ENCODE results near the gene ZFYVE16. TPM values are rescaled to one million over a fixed set of nuclear protein-coding genes. Genes with fewer than 3 reads are reported as not detected.

ZFYVE16 gene
- total RNA-seq, 1 experiment from 2014 or later = 21.9 TPM

DNA sequence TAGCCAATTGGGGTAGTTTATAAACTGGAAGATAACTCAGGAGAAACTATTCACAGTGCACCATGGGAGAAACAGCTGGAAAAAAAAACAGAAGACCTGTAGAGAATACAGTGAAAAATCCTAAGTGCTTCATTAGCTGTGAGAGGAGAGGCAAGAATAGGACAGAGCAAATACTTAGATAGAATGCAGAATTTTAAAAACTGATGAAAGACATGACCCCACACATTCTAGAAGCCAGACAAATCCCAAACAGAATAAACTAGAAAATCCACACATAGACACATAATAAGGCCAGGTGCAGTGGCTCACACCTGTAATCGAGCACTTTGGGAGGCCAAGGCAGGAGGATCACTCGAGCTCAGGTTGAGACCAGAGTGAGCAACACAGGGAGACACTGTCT lies 72.5 kb downstream of the ZFYVE16 start:
- peaks cover 8 to 11% of the 10 kb centered on the region in 2 experiments; a peak in 2 of 4 replicates for H3K4me1 Mint-ChIP-seq
- Histone ChIP-seq H4K20me1 (ENCODE audit: control insufficient read depth, insufficient read depth, insufficient read length) (no peaks in the 10 kb centered on the region), H3K79me1 (ENCODE audit: insufficient read depth, low read depth, low read length, poor library complexity, severe bottlenecking) (no peaks in the 10 kb centered on the region), H2BK12ac (ENCODE audit: insufficient read length, low read depth, low read length) (no peak overlapping the region), H4K91ac (ENCODE audit: insufficient read length, low read depth, low read length) (no peak overlapping the region), H2BK120ac (ENCODE audit: low read depth, low read length, poor library complexity, severe bottlenecking) (no peak overlapping the region), H4K8ac (replicated peaks; ENCODE audit: insufficient read length, low read depth, low read length) (no peak overlapping the region), H3K18ac (ENCODE audit: insufficient read length, low read depth, low read length) (no peak overlapping the region), H3K9ac (ENCODE audit: extremely low read depth, insufficient read length, low read length) (no peak overlapping the region), H3K4me1 (ENCODE audit: insufficient read depth, low read length) (no peaks in the 10 kb centered on the region), H3K14ac (ENCODE audit: insufficient read depth, low read length) (no peak overlapping the region), H2BK20ac (ENCODE audit: low read depth, low read length, poor library complexity, severe bottlenecking) (no peak overlapping the region), H3K27ac (ENCODE audit: insufficient read length, low read depth, low read length) (no peak overlapping the region), H3K23ac (ENCODE audit: insufficient read length, low read depth, low read length) (no peak overlapping the region), H2AK5ac (ENCODE audit: insufficient read length, low read length) (no peak overlapping the region), H2BK5ac (ENCODE audit: insufficient read length, low read length) (no peak overlapping the region), H3K27me3 (ENCODE audit: insufficient read depth, low read length) (no peaks in the 10 kb centered on the region), H3K56ac (ENCODE audit: insufficient read length, low read depth, low read length) (no peak overlapping the region), H3K4ac (ENCODE audit: low read depth, low read length) (no peak overlapping the region), H2BK15ac (ENCODE audit: low read depth, low read length) (no peak overlapping the region), H3K79me2 (ENCODE audit: insufficient read depth, low read length) (no peaks in the 10 kb centered on the region), H3K23me2 (ENCODE audit: insufficient read length, low read depth, low read length, poor library complexity, severe bottlenecking) (no peaks in the 10 kb centered on the region), H3K4me2 (ENCODE audit: insufficient read depth, insufficient read length, low read length) (no peak overlapping the region), H2AFZ (ENCODE audit: low read length) (no peak overlapping the region), H3K9me3 (ENCODE audit: control insufficient read depth, low read depth, low read length) (no peaks in the 10 kb centered on the region), H4K5ac (ENCODE audit: insufficient read length, low read depth, low read length) (no peak overlapping the region), H3T11ph (ENCODE audit: low read length) (no peak overlapping the region)
- TF ChIP-seq, protein P1, sequence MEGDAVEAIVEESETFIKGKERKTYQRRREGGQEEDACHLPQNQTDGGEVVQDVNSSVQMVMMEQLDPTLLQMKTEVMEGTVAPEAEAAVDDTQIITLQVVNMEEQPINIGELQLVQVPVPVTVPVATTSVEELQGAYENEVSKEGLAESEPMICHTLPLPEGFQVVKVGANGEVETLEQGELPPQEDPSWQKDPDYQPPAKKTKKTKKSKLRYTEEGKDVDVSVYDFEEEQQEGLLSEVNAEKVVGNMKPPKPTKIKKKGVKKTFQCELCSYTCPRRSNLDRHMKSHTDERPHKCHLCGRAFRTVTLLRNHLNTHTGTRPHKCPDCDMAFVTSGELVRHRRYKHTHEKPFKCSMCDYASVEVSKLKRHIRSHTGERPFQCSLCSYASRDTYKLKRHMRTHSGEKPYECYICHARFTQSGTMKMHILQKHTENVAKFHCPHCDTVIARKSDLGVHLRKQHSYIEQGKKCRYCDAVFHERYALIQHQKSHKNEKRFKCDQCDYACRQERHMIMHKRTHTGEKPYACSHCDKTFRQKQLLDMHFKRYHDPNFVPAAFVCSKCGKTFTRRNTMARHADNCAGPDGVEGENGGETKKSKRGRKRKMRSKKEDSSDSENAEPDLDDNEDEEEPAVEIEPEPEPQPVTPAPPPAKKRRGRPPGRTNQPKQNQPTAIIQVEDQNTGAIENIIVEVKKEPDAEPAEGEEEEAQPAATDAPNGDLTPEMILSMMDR (conservative IDR thresholded peaks at IDR 0.05) = no peak
- peaks cover 22 to 30% of the 10 kb centered on the region in 2 experiments for H3K9me3 Mint-ChIP-seq
- H3K36me3 Mint-ChIP-seq (ENCODE audit: insufficient read depth in 1 of 3, low read depth in 3 of 3) = peaks cover 25 to 63% (median 55%) of the 10 kb centered on the region in 3 experiments
- no peaks in the 10 kb centered on the region for H3K27me3 Mint-ChIP-seq (ENCODE audit: low read depth)
- no peak overlapping the region for H3K4me3 Mint-ChIP-seq
- H3K27ac Mint-ChIP-seq = no peak overlapping the region
- no peak for DNase-seq
- no CpG with 5 or more reads among the region's 2 CpGs for WGBS (ENCODE audit: extremely low coverage, insufficient read length, low lambda C conversion rate)

Data from H9 (cell line).